H1 (cell line): Measurements from ENCODE around the gene COL25A1. TPM values are rescaled to one million over a fixed set of nuclear protein-coding genes. Genes with fewer than 3 reads are reported as not detected.

Experiments used
- CTCF ChIA-PET: fragments of 300-600 bp; sonication (Branson Sonifier 250); formaldehyde crosslinking; loops from one replicate; lab custom pipeline; 2021; ENCODE audit not compliant: partially characterized antibody; lab: Charles Lee
- POLR2A ChIA-PET: fragments of 300-600 bp; sonication (Branson Sonifier 250); formaldehyde crosslinking; loops from one replicate; lab custom pipeline; 2021; ENCODE audit warnings: inconsistent platforms; ENCODE audit not compliant: partially characterized antibody; lab: Charles Lee
- DNase-seq, 2 experiments: peaks; one replicate each; pipeline versions ENCODE4 v3.0.0 to v3.0.0-alpha.2; 2010 to 2022; ENCODE audit warnings: low spot score in 2 of 2, low read depth in 1 of 2, mixed read lengths in 1 of 2
- FAIRE-seq: peaks from 2 replicates; lab custom pipeline; 2011; peaks lifted over from hg19 to GRCh38; lab: Jason Lieb, UNC
- H2AFZ ChIP-seq: 2 replicates; pipeline ENCODE4 v1.8.1; 2012; ENCODE audit warnings: low read length, inconsistent platforms
- H2AK5ac ChIP-seq: 2 replicates; pipeline ENCODE4 v1.6.1; 2013; ENCODE audit warnings: low read depth, low read length
- H2BK120ac ChIP-seq: replicated peaks from 2 replicates; pipeline ENCODE3; 2013; ENCODE audit warnings: low read depth, low read length, inconsistent platforms
- H2BK12ac ChIP-seq: 2 replicates; pipeline ENCODE4 v1.6.1; 2013; ENCODE audit warnings: low read depth, low read length
- H2BK15ac ChIP-seq: 2 replicates; pipeline ENCODE4 v1.6.1; 2013; ENCODE audit warnings: low read length
- H2BK20ac ChIP-seq: 2 replicates; pipeline ENCODE4 v1.6.1; 2013; ENCODE audit warnings: low read length
- H2BK5ac ChIP-seq: 2 replicates; pipeline ENCODE4 v1.6.1; 2013; ENCODE audit warnings: low read depth, low read length
- H3K14ac ChIP-seq: 2 replicates; pipeline ENCODE4 v1.6.1; 2013; ENCODE audit warnings: inconsistent platforms; ENCODE audit not compliant: insufficient read length
- H3K18ac ChIP-seq: 2 replicates; pipeline ENCODE4 v1.6.1; 2013; ENCODE audit warnings: low read length; ENCODE audit errors: extremely low read depth
- H3K23ac ChIP-seq: 2 replicates; pipeline ENCODE4 v1.6.1; 2013; ENCODE audit warnings: inconsistent platforms; ENCODE audit not compliant: insufficient read length
- H3K23me2 ChIP-seq: 2 replicates; pipeline ENCODE4 v1.6.1; 2013; ENCODE audit warnings: low read depth, low read length
- H3K27ac ChIP-seq: 2 replicates; pipeline ENCODE4 v1.6.1; 2011; ENCODE audit warnings: low read depth, low read length, inconsistent platforms
- H3K27me3 ChIP-seq, 4 experiments: replicated peaks in 1 of 4; 1 replicate in 1 of 4; 2 replicates in 3 of 4; pipeline versions ENCODE4 v1.6.1 to v1.8.1; 2011 to 2013; ENCODE audit warnings: low read length in 3 of 4, mild to moderate bottlenecking in 3 of 4, inconsistent platforms in 2 of 4, mixed read lengths in 2 of 4, moderate library complexity in 1 of 4; ENCODE audit not compliant: control insufficient read depth in 3 of 4, insufficient read depth in 3 of 4; ENCODE audit errors: extremely low read depth in 1 of 4
- H3K36me3 ChIP-seq, 4 experiments: 2 replicates each; pipeline versions ENCODE4 v1.6.1 to v1.8.1; 2011 to 2013; ENCODE audit warnings: mild to moderate bottlenecking in 4 of 4, low read length in 3 of 4, moderate library complexity in 2 of 4, control low read depth in 1 of 4, inconsistent platforms in 1 of 4; ENCODE audit not compliant: insufficient read depth in 4 of 4, control insufficient read depth in 2 of 4
- H3K4ac ChIP-seq: replicated peaks from 2 replicates; pipeline ENCODE3; 2013; ENCODE audit warnings: low read length, low read depth, mixed read lengths, inconsistent platforms; ENCODE audit not compliant: insufficient read length
- H3K4me1 ChIP-seq, 4 experiments: replicated peaks in 1 of 4; 1 replicate in 1 of 4; 2 replicates in 3 of 4; pipeline versions ENCODE4 v1.6.1 to v1.8.1; 2011 to 2013; ENCODE audit warnings: low read length in 3 of 4, inconsistent platforms in 2 of 4, mixed read lengths in 1 of 4; ENCODE audit not compliant: insufficient read depth in 4 of 4, control insufficient read depth in 3 of 4
- H3K4me2 ChIP-seq, 2 experiments: 2 replicates each; pipeline versions ENCODE4 v1.6.1 to v1.8.1; 2011 to 2013; ENCODE audit warnings: low read depth in 2 of 2, low read length in 2 of 2, control low read depth in 1 of 2, inconsistent platforms in 1 of 2, mild to moderate bottlenecking in 1 of 2; ENCODE audit not compliant: insufficient read depth in 1 of 2
- H3K4me3 ChIP-seq, 4 experiments: fragments of 200-600, 300-600 bp in 1 of 4; sonication (generic), shearing (Covaris generic), sonication (Bioruptor Twin) in 1 of 4; 2 replicates each; pipeline versions ENCODE4 v1.5.1 to v1.8.1; 2011 to 2016; ENCODE audit warnings: low read length in 4 of 4, low read depth in 3 of 4, control low read depth in 2 of 4, inconsistent platforms in 2 of 4, mild to moderate bottlenecking in 2 of 4, mixed read lengths in 1 of 4, moderate library complexity in 1 of 4; ENCODE audit not compliant: insufficient read depth in 2 of 4; ENCODE audit errors: extremely low read depth in 1 of 4
- H3K56ac ChIP-seq: replicated peaks from 2 replicates; pipeline ENCODE3; 2013; ENCODE audit warnings: low read depth, mild to moderate bottlenecking, mixed read lengths, low read length, inconsistent platforms; ENCODE audit not compliant: insufficient read length
- H3K79me1 ChIP-seq: 2 replicates; pipeline ENCODE4 v1.6.1; 2013; ENCODE audit warnings: low read depth, low read length, control low read depth
- H3K79me2 ChIP-seq, 2 experiments: 2 replicates each; pipeline versions ENCODE4 v1.6.1 to v1.8.1; 2012 to 2013; ENCODE audit warnings: low read length in 2 of 2, mild to moderate bottlenecking in 2 of 2, inconsistent platforms in 1 of 2; ENCODE audit not compliant: insufficient read depth in 2 of 2, control insufficient read depth in 1 of 2
- H3K9ac ChIP-seq, 4 experiments: replicated peaks in 1 of 4; 1 replicate in 1 of 4; 2 replicates in 3 of 4; pipeline versions ENCODE4 v1.6.1 to v1.8.1; 2011 to 2013; ENCODE audit warnings: low read depth in 3 of 4, low read length in 3 of 4, control low read depth in 2 of 4, mild to moderate bottlenecking in 2 of 4, moderate library complexity in 2 of 4, inconsistent platforms in 1 of 4; ENCODE audit errors: extremely low read depth in 1 of 4
- H3K9me3 ChIP-seq, 2 experiments: 2 replicates each; pipeline versions ENCODE4 v1.6.1 to v1.8.1; 2012 to 2013; ENCODE audit warnings: mild to moderate bottlenecking in 2 of 2, moderate library complexity in 2 of 2, control low read depth in 1 of 2, inconsistent platforms in 1 of 2, low read depth in 1 of 2, low read length in 1 of 2, mixed read lengths in 1 of 2; ENCODE audit not compliant: insufficient read depth in 2 of 2
- H4K20me1 ChIP-seq, 2 experiments: replicated peaks in 1 of 2; 2 replicates each; pipeline versions ENCODE3 to v1.8.1; 2011 to 2013; ENCODE audit warnings: inconsistent platforms in 2 of 2, low read length in 2 of 2, mild to moderate bottlenecking in 1 of 2; ENCODE audit not compliant: insufficient read depth in 2 of 2, control insufficient read depth in 1 of 2
- H4K5ac ChIP-seq: 2 replicates; pipeline ENCODE4 v1.6.1; 2013; ENCODE audit warnings: low read length, low read depth, mixed read lengths, inconsistent platforms; ENCODE audit not compliant: insufficient read length
- H4K8ac ChIP-seq: 2 replicates; pipeline ENCODE4 v1.8.0; 2013; ENCODE audit warnings: mild to moderate bottlenecking, moderate library complexity, low read length, inconsistent platforms; ENCODE audit not compliant: insufficient read depth; ENCODE audit errors: extremely low read depth
- H4K91ac ChIP-seq: replicated peaks from 2 replicates; pipeline ENCODE3; 2013; ENCODE audit warnings: low read length, mixed read lengths, inconsistent platforms; ENCODE audit not compliant: insufficient read length
- ATF3 ChIP-seq: IDR thresholded peaks from 2 replicates; pipeline ENCODE4 v1.6.1; 2011; ENCODE audit warnings: low read depth, mild to moderate bottlenecking, low read length; ENCODE audit not compliant: insufficient read depth
- BACH1 ChIP-seq: IDR thresholded peaks from 2 replicates; pipeline ENCODE4 v1.6.1; 2012; ENCODE audit warnings: low read length, improper control_type of control experiment
- CTBP2 ChIP-seq: IDR thresholded peaks from 2 replicates; pipeline ENCODE4 v1.7.0; 2011; ENCODE audit warnings: borderline replicate concordance, mild to moderate bottlenecking, moderate library complexity, mixed read lengths, low read length; ENCODE audit not compliant: insufficient read depth, insufficient read length
- FOSL1 ChIP-seq: IDR thresholded peaks from 2 replicates; pipeline ENCODE4 v1.6.1; 2011; ENCODE audit warnings: mild to moderate bottlenecking, low read depth, low read length, moderate library complexity; ENCODE audit not compliant: insufficient read depth
- JUN ChIP-seq: IDR thresholded peaks from 2 replicates; pipeline ENCODE4 v1.6.1; 2011; ENCODE audit warnings: low read depth, mild to moderate bottlenecking, improper control_type of control experiment, low read length
- KDM1A ChIP-seq: fragments of 200-600, 300-600 bp; sonication (generic); IDR thresholded peaks from 2 replicates; pipeline ENCODE4 v1.7.1; 2016; ENCODE audit warnings: mild to moderate bottlenecking, low read length, borderline replicate concordance
- KDM4A ChIP-seq: IDR thresholded peaks from one replicate; pipeline ENCODE4 v1.7.1; 2012; ENCODE audit warnings: low read depth, mild to moderate bottlenecking, moderate library complexity, low read length, inconsistent platforms; ENCODE audit not compliant: severe bottlenecking
- KDM5A ChIP-seq: fragments of 200-600 bp; IDR thresholded peaks from 2 replicates; pipeline ENCODE4 v1.7.1; 2012; ENCODE audit warnings: mild to moderate bottlenecking, low read length, inconsistent platforms, mixed read lengths
- PHF8 ChIP-seq: fragments of 200-600 bp; sonication (generic); conservative IDR thresholded peaks from 2 replicates; pipeline ENCODE4 v1.7.1; 2012; ENCODE audit warnings: low read depth, mild to moderate bottlenecking, inconsistent platforms, low read length, moderate library complexity
- SP1 ChIP-seq: IDR thresholded peaks from 2 replicates; pipeline ENCODE4 v1.6.1; 2011; ENCODE audit warnings: low read depth, low read length
- SP2 ChIP-seq: IDR thresholded peaks from 2 replicates; pipeline ENCODE4 v1.6.1; 2012; ENCODE audit warnings: mild to moderate bottlenecking, low read length, inconsistent platforms
- SP4 ChIP-seq: IDR thresholded peaks from 2 replicates; pipeline ENCODE4 v1.6.1; 2012; ENCODE audit warnings: low read length, inconsistent platforms
- YY1 ChIP-seq: IDR thresholded peaks from 2 replicates; pipeline ENCODE4 v1.6.1; 2011; ENCODE audit warnings: low read depth, mild to moderate bottlenecking, low read length
- WGBS, 2 experiments: shearing (Covaris generic) in 1 of 2; methylation state at CpG; one replicate each; pipeline versions ENCODE4 v1.1.6 to v1.1.7; 2013 to 2015; ENCODE audit warnings: low lambda C conversion rate in 2 of 2, mixed read lengths in 2 of 2, inconsistent platforms in 1 of 2, low coverage in 1 of 2, missing lambda C conversion rate in 1 of 2; ENCODE audit not compliant: insufficient replicate concordance in 2 of 2, insufficient coverage in 1 of 2, insufficient read length in 1 of 2; ENCODE audit errors: extremely low coverage in 1 of 2, missing lambda C conversion rate in 1 of 2; 5-methylcytosine and 5-hydroxymethylcytosine counted together
- polyA plus RNA-seq, 7 experiments: library from polyadenylated mRNA; depleted of rRNA in 3 of 7; stranded (reverse) in 5 of 7; unstranded in 2 of 7; fragments of >200 nt in 5 of 7; fragments of 200-250 nt in 2 of 7; gene quantifications; 1 replicate in 5 of 7; 2 replicates in 1 of 7; 4 replicates in 1 of 7; pipeline versions ENCODE4 v1.2.1 to v1.2.3, GENCODE V29; 2011 to 2013; ENCODE audit warnings: missing spikeins in 2 of 7, mixed read lengths in 2 of 7
- total RNA-seq: library from RNA; stranded (reverse); fragmentation: NEBNext Ultra II Directional; extraction: Animal tissue kit (Norgen Biotek cat#: 25700); gene quantifications from 2 replicates; pipeline ENCODE4 v1.2.1, GENCODE V29; 2021

COL25A1 gene
- total and polyA plus RNA-seq, 2 of the 8 experiments (the other 6 are each of a cell fraction or from before 2014, with no cell fraction given): 1.1 to 8.3 TPM

DNA sequence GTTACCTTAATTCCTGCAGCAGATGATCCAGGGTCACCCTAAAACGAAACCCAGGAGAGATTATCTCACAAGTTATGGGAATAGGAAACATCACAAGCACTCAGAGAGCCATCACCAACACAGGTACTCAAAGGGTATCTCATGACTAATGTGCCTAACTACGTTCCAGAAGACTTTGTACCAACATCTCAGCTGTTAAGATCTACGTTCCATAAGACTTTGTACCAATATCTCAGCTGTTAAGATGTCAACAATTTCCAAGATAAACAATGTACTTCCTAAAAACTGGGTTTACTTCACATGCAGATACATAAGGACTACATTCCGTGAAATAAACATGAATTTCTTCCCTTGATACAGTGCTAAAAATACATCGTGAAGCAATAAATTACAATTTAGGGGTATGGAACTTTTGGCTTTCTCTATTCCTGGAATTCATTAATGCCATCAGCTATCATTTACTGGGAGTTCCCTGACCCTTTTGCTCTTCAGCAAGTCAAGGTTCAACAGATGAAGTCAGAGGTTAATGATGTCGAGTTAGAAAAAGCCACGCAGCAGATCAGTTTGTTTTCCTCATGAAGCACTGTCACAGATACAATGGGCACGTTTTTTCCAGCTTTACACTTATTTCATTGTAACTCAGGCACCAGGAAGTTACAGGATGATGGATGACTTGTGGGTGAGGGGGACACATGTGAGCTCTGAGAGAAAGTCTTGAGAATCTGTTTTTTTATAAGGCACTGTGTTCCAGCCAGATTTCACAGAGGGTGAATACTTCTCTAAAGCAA is 412.6 kb downstream of the COL25A1 start:
- TF ChIP-seq CTBP2 (no peak), YY1 (no peak), BACH1 (no peak), SP4 (no peak), KDM1A (no peak), JUN (no peak), KDM5A (no peak), PHF8 (no peak), SP1 (no peak), SP2 (no peak), ATF3 (no peak), FOSL1 (no peak), KDM4A (no peak)

More for the DNA sequence above, 412.6 kb downstream of the COL25A1 start:
- Histone ChIP-seq H4K20me1 (no peaks in the 10 kb centered on the region), H3K14ac (no peak overlapping the region), H2BK120ac (no peak overlapping the region), H3K23ac (no peak overlapping the region), H3K4me2 (no peak overlapping the region), H4K91ac (no peak overlapping the region), H4K5ac (no peak overlapping the region), H3K4ac (no peak overlapping the region), H2AK5ac (no peak overlapping the region), H3K79me2 (no peaks in the 10 kb centered on the region), H3K56ac (no peak overlapping the region), H2BK20ac (no peak overlapping the region), H4K8ac (no peak overlapping the region), H2BK5ac (no peak overlapping the region), H2BK15ac (no peak overlapping the region), H3K79me1 (no peaks in the 10 kb centered on the region), H3K9ac (no peak overlapping the region), H2AFZ (no peak overlapping the region), H3K9me3 (no peaks in the 10 kb centered on the region), H2BK12ac (no peak overlapping the region), H3K4me3 (no peak overlapping the region), H3K27me3 (peaks cover 0 to 1% (median 0%) of the 10 kb centered on the region in 4 experiments; a peak in 1 of 7 replicates), H3K18ac (no peak overlapping the region), H3K27ac (no peak overlapping the region), H3K23me2 (no peaks in the 10 kb centered on the region), H3K4me1 (no peaks in the 10 kb centered on the region), H3K36me3 (no peaks in the 10 kb centered on the region)
- ChIA-PET POLR2A (interaction anchor here (0.6 to 1.4 kb wide), 3 partner anchors 9 to 127 kb away, joined by 3 to 5 read pairs (median 3); partner anchors contain the start of gene ETNPPL), CTCF (interaction anchor here (0.6 to 1.1 kb wide), 5 partner anchors 11 to 521 kb away, joined by 3 to 5 read pairs (median 3); no protein-coding TSS in a partner anchor)
- no peak for DNase-seq
- no peak for FAIRE-seq
- 86% methylated on average over 8 of the region's 8 CpGs; no CpG with 5 or more reads in 1 of the 2 experiments for WGBS, 2 experiments
